PFSK-1 (cell line): ENCODE measurements around the gene LITAF.

ENCODE experiments used
- FOXP2 ChIP-seq: optimal IDR thresholded peaks from 2 replicates; pipeline ENCODE3; 2011; ENCODE audit warnings: borderline replicate concordance, control low read depth, inconsistent platforms; ENCODE audit not compliant: insufficient read depth; ENCODE audit errors: extremely low read length, extremely low read depth
- REST ChIP-seq, 2 experiments: IDR thresholded peaks; 2 replicates each; pipeline versions ENCODE4 v1.6.1 to v1.8.0; 2011 to 2012; ENCODE audit warnings: low read depth in 2 of 2, low read length in 2 of 2, control low read depth in 1 of 2, inconsistent platforms in 1 of 2, mild to moderate bottlenecking in 1 of 2, moderate library complexity in 1 of 2; ENCODE audit not compliant: insufficient read depth in 1 of 2
- SIN3A ChIP-seq: IDR thresholded peaks from 2 replicates; pipeline ENCODE4 v1.6.1; 2012; ENCODE audit warnings: mild to moderate bottlenecking, low read length, moderate library complexity, borderline replicate concordance; ENCODE audit not compliant: insufficient read depth
- TAF1 ChIP-seq: IDR thresholded peaks from 2 replicates; pipeline ENCODE4 v1.6.1; 2012; ENCODE audit warnings: low read length, control low read depth, borderline replicate concordance; ENCODE audit not compliant: insufficient read depth

- TF ChIP-seq REST (IDR thresholded peaks at IDR 0.05; ENCODE audit: insufficient read depth in 1 of 2, low read depth in 2 of 2, low read length in 2 of 2): no peak
- TF ChIP-seq TAF1: no peak
- no peak for TF ChIP-seq FOXP2
- TF ChIP-seq SIN3A: no peak
Observed at GRCh38 chr16:11551842-11552241, 34.9 kb downstream of the LITAF start.
